GM12891 (cell line): ENCODE data around the gene ISG20.
"Not testable (repeated sequence)": the region's sequence is repeated elsewhere in the genome, so short reads cannot be mapped to it uniquely, and the experiment has no call there.

ENCODE experiments used
- DNase-seq: peaks from one replicate; pipeline ENCODE4 v3.0.0; 2011; ENCODE audit warnings: low spot score; ENCODE audit not compliant: insufficient read length
- FAIRE-seq: peaks from 2 replicates; lab custom pipeline; 2011; peaks lifted over from hg19 to GRCh38; lab: Jason Lieb, UNC
- PAX5 ChIP-seq: IDR thresholded peaks from 2 replicates; pipeline ENCODE4 v1.6.1; 2011; ENCODE audit warnings: low read length, moderate library complexity, mild to moderate bottlenecking; ENCODE audit not compliant: insufficient read depth, severe bottlenecking
- POLR2A ChIP-seq: IDR thresholded peaks from 2 replicates; pipeline ENCODE4 v1.6.1; 2011; ENCODE audit warnings: low read depth, low read length, control low read depth
- POLR2AphosphoS5 ChIP-seq: IDR thresholded peaks from 2 replicates; pipeline ENCODE4 v1.6.1; 2011; ENCODE audit warnings: low read depth, low read length, control low read depth
- POU2F2 ChIP-seq: IDR thresholded peaks from 2 replicates; pipeline ENCODE4 v1.6.1; 2011; ENCODE audit warnings: low read depth, mild to moderate bottlenecking, control low read depth, low read length, moderate library complexity
- SPI1 ChIP-seq: IDR thresholded peaks from 2 replicates; pipeline ENCODE4 v1.6.1; 2011; ENCODE audit warnings: low read depth, low read length, control low read depth
- TAF1 ChIP-seq: IDR thresholded peaks from 2 replicates; pipeline ENCODE4 v1.6.1; 2011; ENCODE audit warnings: low read depth, low read length, control low read depth

The ISG20 gene

DNA sequence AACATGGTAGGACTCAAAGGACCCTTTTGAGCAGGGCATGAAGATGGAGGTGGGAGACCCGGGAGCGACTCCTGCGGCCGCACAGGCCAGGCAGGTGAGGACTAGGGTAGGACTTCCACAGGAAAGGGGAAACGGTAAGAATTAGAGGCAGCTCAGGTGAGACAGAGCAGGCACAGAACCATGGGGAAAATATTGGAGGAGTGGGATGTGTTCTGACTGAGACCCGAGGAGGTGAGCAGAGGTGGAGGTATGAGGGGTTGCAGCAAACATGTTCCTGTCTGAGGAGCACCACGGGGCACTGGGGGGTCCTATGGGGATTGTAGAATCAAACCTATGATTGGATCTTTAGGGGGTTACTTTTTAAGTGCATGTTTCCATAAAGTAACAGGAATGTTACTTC is 1.4 kb upstream of the ISG20 start:
- DNase-seq (no peak), FAIRE-seq (no peak)
- TF ChIP-seq TAF1, result no peak
- no peak for TF ChIP-seq PAX5
- TF ChIP-seq SPI1, result no peak
- TF ChIP-seq POLR2AphosphoS5, result no peak
- no peak for TF ChIP-seq POU2F2
- TF ChIP-seq POLR2A, result no peak; the same call in 1 of the 2 replicates

DNA sequence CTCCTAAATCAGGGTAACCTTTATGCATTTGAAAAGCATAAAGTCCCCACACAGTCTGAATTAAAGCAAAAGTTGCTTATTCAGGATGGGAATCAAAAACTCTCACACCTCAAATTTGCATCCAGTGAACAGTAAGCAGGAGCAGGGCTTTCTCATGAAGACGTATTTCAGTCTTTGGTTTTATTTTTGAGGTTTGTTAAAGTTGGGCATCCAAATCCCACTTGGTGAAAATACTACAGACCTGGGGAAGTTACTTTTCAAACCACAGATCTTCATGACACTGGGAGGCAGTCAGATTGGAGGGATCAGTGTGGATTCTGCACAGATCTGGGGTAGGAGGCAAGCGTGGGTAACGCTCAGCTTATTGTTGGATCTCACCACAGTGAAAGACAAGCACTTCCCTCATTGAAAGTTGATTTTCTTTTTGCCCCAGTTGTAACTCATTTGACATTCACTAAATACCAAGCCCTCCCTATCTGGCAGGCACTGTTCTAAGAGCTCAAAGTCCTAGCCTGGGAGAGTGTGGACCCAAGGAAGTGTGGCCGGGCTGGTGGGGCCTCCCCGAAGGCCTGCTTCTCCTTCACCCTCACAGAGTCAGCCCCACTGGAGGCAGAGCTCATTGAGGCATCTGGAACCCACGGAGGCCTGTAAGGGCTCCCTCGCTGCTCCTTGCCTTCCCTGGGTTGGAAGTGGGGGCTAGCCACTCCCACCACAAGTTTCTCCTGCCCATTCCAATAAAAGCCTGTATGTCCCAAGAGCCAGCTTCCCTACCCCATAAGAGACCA is 783 bp upstream of the ISG20 start:
- FAIRE-seq (no peak), DNase-seq (no peak)
- TF ChIP-seq POU2F2 (peak; percentile 43; the same call in 1 of the 2 replicates), PAX5 (no peak)

DNA sequence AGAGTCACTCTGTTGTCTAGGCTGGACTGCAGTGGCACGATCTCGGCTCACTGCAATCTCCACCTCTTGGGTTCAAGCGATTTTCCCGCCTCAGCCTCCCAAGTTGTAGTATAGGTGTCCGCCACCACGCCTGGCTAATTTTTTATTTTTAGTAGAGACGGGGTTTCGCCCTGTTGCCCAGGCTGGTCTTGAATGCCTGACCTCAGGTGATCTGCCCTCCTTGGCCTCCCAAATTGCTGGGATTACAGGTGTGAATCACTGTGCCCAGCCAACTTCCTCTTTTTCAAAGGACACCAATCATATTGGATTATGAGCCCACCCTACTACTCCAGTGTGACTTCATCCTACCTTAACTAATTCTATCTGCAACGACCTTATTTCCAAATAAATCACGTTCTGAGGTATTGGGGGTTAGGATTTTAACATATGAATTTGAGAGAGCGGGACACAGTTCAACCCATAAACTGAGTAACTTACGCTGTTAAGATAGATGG is 3.2 kb downstream of the ISG20 start:
- FAIRE-seq (no peak), DNase-seq (no peak)
- TF ChIP-seq POLR2AphosphoS5, result no peak
- TF ChIP-seq SPI1, result peak; percentile 64

DNA sequence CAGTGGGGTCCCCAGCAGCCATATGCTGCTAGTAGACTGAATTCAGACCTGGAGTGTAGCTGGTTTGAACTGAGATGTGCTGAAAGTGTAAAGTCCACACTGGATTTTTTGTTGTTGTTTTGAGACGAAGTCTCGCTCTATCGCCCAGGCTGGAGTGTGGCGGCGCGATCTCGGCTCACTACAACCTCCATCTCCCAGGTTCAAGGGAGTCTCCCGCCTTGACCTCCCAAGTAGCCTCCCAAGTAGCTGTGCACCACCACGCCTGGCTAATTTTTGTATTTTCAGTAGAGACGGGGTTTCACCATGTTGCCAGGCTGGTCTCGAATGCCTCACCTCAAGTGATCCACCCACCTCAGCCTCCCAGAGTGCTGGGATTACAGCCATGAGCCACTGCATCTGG is 3.7 kb downstream of the ISG20 start:
- peak; percentile 26 for FAIRE-seq

DNA sequence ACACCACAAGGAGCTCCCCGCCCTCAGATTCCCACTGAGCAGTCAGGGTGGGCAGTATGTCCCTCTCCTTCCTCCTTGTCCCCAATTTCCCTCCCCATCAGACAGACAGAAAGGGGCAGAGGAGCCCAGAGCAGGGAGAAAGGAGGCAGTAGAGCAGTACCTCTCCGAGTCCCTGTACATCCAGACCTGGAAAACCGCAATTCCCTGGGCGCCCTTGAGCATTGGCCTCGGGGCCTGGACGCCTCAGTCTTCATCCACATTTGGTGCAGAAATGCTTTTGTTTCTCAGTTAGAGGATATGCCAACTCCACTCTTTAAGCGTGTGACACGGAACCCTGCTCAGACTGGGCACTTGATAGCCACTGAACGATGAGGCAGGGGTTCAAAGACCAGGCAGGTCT is 5.9 kb downstream of the ISG20 start:
- DNase-seq, result no peak
- TF ChIP-seq POLR2AphosphoS5 (no peak), TAF1 (no peak), POLR2A (no peak), PAX5 (no peak), SPI1 (no peak), POU2F2 (no peak)
- no peak for FAIRE-seq

More for the DNA sequence above, 3.7 kb downstream of the ISG20 start:
- DNase-seq, result not testable (repeated sequence)

DNA sequence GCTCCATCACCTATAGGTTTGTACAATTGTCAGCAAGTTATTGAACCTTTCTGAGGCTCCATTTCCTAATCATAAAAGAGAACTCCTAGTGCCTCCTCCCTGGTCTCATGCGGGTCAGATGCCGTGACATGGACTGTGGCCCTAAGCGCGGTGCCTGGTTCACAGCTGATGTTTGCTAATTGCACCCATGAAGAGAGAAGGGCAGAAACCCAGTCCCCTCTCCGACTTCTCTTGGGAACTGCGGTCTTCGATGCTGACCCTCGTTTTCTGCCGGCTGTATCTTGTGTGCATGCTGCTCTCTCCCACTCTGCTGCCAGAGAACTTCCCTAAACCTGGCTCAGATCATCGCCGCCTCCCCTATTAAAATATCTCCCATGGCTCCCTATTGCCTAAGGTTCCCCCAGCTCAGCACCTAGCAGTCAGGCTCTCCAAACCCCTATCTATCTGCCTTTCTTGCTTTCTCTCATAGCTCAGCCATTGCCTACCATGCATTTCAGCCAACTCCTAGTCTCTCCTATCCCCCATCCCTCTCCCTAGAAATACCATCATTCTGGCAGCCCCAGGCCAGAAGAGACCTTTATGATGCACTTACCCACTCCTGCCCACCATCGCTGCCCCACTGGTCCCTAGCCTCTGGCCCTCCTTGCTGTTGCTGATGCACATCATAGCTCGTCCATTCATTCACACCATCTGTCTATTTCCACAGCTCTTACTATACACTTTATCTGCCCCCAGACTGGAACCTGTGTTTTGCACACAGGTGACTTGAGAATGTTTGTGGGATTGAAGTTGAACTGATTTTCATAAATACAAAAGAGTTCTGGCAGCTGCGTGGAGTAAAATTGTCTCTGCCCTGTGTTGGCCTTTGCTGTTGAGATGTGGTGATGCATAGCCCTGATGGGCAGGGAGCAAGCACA is 6.6 kb downstream of the ISG20 start:
- DNase-seq, result no peak
- TF ChIP-seq POLR2AphosphoS5 (no peak), POU2F2 (no peak), PAX5 (no peak), SPI1 (no peak), POLR2A (no peak), TAF1 (no peak)
- FAIRE-seq, result no peak

DNA sequence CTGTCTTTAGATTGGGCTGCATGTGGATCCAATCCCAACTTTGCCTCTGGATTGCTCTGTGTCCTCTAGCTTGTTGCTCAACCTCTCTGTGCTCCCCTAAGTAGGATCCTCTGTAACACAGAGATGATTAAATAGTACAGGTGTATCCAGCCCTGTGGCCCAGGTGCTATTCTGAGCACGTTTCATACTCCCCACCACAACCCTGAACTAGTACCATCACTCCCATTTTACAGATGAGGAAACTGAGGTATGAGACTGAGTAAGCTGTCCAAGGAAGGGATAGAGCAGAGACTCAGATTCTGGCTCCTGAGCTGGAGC is 7.2 kb downstream of the ISG20 start:
- DNase-seq (no peak), FAIRE-seq (no peak)
- TF ChIP-seq TAF1 (no peak), PAX5 (no peak), POLR2A (no peak), SPI1 (no peak), POU2F2 (no peak), POLR2AphosphoS5 (no peak)

DNA sequence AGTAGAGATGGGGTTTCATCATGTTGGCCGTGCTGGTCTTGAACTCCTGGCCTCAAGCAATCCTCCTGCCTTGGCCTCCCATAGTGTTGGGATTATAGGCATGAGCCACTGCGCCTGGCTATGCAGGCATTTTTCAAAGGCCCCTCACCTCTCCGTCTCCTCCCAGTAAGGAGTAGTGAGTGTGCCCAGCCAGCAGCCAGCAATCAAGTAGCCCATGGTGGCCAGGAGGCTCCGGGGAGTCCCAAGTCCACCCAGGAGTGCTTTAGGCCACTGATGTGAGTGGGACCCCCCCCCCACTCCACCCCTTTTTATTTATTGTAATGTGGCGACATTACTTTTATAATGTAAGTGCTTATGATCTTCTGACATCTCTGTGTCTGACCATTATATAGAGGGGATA is 8.1 kb downstream of the ISG20 start:
- no peak for FAIRE-seq
- DNase-seq, result no peak
- TF ChIP-seq POLR2A (no peak), TAF1 (no peak), POU2F2 (no peak), PAX5 (no peak), SPI1 (no peak), POLR2AphosphoS5 (no peak)

DNA sequence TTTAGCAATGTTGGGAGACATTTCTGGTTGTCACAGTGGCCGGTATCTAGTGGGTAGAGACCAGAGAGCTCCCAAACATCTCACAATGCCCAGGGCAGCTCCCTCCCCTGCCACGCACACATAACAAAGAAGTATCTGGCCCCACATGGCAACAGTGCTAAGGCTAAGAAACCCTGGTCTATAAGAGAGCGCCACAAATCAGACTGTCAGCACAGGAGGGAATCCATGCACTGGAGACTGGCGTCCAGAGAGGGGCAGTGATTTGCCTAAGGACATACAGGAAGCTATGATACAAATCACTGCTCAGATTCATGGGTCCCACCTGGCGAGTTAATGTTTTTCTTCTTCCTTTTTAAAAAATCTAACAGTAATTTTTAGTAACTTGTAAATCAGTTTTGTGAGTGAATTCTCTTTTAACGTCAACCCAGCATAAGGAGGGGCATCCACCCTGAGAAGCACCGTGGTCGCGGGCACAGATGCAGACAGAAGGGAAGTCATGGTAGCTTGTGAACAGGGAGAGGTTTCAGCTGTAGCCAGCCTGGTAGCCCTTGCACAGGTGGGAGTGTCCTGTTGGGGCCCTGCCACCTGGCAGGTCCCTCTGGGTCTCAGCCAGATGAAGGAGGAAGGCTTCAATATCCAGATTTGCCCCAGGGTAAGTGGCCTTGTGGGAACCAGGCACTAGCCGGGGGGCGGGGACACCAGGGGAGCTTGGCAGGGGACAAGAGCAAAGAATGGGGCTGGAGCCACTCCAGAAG is 8.7 kb downstream of the ISG20 start:
- DNase-seq, result no peak
- TF ChIP-seq POU2F2 (no peak), SPI1 (no peak), PAX5 (no peak), POLR2A (no peak), POLR2AphosphoS5 (no peak), TAF1 (no peak)
- FAIRE-seq, result no peak
